Epithelial cell of proximal tubule (primary cell): ENCODE results near the gene RYR2. TPM values are rescaled to one million over a fixed set of nuclear protein-coding genes. Genes with fewer than 3 reads are reported as not detected.

Experiments
- DNase-seq: peaks from one replicate; pipeline ENCODE4 v3.0.0-alpha.2; 2011; ENCODE audit warnings: low read depth
- H3K4me3 ChIP-seq: 2 replicates; pipeline ENCODE4 v1.5.1; 2011; ENCODE audit warnings: low read depth, mild to moderate bottlenecking, low read length
- total RNA-seq: library from RNA; depleted of rRNA; stranded (reverse); fragments of >200 nt; gene quantifications from 2 replicates; pipeline ENCODE4 v1.2.3, GENCODE V29; 2015
- TF ChIP-seq, protein P1 (sequence below): conservative IDR thresholded peaks from 2 replicates; pipeline ENCODE4 v1.5.1; 2012; ENCODE audit warnings: low read depth, mild to moderate bottlenecking, low read length

The RYR2 gene
- total RNA-seq, 1 donor from 2014 or later: 0.63 TPM

DNA sequence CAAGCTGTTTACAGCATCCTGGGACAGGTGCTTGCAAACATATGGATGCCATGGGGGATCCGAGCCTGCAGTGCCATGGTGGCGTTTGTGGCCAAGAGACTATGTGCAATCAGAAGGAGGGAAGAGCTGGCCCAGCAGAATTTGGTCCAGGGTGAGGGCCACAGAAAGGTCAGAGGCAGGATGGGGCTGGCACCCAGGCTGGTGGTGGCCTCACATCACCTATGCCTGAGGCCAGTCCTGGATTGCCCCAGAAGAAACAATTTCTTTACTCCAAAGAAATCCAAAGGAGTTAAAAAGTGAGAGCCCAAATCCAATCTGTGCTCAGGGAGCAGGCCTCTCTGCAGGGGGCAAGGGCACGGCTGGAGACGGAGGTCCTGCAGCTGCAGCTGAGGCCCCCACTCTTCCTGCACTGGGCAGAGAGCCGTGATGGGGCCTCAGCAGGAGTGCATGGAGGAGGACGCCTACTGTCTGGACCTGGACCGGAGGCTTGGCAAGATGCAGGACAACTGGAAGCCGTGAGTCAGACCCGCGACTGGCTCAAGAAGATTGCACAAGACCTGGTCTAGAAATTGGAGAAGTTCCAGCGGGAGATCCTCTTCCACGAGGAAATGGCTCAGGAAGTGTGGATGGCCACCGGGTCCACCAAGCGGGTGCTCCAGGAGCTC lies 163.5 kb downstream of the RYR2 start:
- TF ChIP-seq, protein P1, sequence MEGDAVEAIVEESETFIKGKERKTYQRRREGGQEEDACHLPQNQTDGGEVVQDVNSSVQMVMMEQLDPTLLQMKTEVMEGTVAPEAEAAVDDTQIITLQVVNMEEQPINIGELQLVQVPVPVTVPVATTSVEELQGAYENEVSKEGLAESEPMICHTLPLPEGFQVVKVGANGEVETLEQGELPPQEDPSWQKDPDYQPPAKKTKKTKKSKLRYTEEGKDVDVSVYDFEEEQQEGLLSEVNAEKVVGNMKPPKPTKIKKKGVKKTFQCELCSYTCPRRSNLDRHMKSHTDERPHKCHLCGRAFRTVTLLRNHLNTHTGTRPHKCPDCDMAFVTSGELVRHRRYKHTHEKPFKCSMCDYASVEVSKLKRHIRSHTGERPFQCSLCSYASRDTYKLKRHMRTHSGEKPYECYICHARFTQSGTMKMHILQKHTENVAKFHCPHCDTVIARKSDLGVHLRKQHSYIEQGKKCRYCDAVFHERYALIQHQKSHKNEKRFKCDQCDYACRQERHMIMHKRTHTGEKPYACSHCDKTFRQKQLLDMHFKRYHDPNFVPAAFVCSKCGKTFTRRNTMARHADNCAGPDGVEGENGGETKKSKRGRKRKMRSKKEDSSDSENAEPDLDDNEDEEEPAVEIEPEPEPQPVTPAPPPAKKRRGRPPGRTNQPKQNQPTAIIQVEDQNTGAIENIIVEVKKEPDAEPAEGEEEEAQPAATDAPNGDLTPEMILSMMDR: no peak
- no peak overlapping the region for H3K4me3 ChIP-seq
- DNase-seq: no peak

GRCh38 chr1:237206065-237206414 lies 164.1 kb downstream of the RYR2 start:
- H3K4me3 ChIP-seq: no peak overlapping the region
- no peak for DNase-seq
- TF ChIP-seq, protein P1: no peak

GRCh38 chr1:237211031-237211430 lies 169.0 kb downstream of the RYR2 start:
- DNase-seq: no peak
- no peak overlapping the region for H3K4me3 ChIP-seq
- TF ChIP-seq, protein P1: no peak

GRCh38 chr1:237211540-237211939 lies 169.6 kb downstream of the RYR2 start:
- DNase-seq: no peak
- TF ChIP-seq, protein P1: no peak
- H3K4me3 ChIP-seq: no peak overlapping the region

DNA sequence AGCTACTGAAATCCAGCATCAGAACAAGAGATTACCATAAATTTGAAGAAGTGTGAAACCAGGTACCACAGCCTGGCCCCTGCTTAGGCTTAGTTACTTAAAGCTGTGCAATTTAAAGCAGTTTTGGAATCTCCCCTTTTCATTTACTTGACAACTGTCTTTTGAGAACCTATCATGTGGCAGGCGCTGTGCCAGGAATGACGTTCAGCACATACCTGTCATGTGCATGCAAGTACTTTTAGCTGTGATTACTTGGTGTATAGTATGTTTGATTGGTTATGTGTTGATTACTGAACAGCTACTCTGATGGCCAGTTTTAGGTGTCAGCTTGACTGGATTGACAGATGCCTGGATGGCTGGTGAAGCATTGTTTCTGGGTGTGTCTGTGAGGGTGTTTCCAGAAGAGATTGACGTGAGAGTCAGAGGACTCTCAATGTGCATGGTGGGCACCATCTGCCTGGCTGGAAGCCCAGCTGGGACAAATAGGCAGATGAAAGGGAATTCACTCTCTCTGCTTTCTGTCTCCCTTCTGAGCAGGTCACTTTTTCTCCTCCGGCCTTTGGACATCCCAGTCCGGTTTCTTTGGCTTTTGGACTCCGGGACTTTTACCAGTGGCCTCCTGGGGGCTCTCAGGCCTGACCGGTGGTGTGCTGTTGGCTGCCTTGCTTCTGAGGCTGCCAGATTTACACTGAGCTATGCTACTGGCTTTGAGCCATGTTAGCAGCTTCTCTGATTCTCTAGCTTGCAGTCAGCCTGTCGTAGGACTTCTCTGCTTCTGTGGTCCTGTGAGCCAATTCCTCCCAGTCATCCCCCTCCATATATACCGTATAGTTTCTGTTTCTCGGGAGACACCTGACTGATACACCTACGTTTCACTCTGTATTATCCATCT lies 178.0 kb downstream of the RYR2 start:
- DNase-seq: no peak
- H3K4me3 ChIP-seq: no peak overlapping the region
- TF ChIP-seq, protein P1: no peak

DNA sequence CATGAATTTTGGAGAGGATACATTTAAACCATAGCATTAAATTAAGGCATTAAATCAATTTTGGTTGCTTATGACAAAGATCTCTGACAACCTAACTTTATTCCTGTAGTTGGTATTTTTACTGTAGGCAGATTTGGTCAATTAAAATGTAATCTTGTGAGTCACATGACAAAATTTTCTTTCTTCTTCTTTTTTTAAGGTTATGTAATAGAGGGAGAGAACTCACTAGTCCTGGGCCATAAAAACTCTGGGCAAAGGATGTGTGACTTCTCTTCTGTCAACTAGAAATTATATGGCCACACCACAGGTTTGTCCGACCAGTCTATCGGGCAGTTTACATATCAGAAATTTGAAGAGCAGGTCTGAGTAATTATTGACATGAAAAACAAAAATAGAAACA lies 181.4 kb downstream of the RYR2 start:
- TF ChIP-seq, protein P1: no peak
- DNase-seq: no peak
- H3K4me3 ChIP-seq: no peak overlapping the region
